ENCODE data around the gene ZSCAN30.

ZSCAN30 gene

DNA sequence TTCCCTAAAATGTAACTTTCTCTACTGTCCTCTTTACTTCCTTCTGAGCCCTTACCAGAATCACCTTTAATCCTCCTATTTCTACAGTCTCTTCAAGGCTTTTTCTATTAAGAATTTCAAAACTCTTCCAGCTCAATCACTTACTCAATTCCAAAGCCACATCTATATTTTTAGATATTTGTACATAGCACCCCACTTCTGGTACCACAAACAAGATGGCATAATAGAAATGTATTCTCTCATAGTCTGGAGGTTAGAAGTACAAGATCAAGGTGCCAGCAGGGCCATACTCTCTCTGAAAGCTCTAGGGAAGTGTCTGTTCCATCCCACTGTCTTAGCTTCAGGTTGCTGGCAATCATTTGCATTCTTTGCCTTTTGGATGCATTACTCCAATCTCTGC is 11.1 kb downstream of the ZSCAN30 start:
- no peak for DNase-seq (ENCODE audit: low spot score)

- no peak for DNase-seq (ENCODE audit: low spot score)
Observed at GRCh38 chr18:35278085-35278484, 11.9 kb downstream of the ZSCAN30 start.

- DNase-seq (ENCODE audit: low spot score), result no peak
Observed at GRCh38 chr18:35277633-35278032, 12.4 kb downstream of the ZSCAN30 start.

- no peak for DNase-seq (ENCODE audit: low spot score)
Observed at GRCh38 chr18:35276267-35276666, 13.8 kb downstream of the ZSCAN30 start.

- DNase-seq (ENCODE audit: low spot score), result no peak
Observed at GRCh38 chr18:35271656-35272055, 18.4 kb downstream of the ZSCAN30 start.

DNA sequence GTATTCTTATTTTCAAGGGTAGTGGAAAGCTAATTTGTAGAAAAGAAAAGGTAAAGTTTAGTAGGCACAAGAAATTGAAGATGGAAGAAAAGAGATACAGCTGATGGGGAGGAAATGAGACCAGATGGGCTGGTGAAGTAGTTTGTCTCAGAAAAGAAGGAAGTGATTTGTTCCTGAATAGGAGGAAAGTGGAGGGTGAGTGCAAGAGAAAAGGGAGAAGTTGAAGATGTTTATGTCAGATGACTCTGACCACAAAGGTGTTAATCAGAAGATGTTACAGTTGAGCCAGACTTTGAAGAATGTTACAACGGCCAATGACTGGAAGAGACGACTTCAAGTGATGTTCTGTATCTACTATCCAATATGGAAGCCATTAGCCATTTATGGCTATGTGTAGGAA is 21.2 kb downstream of the ZSCAN30 start:
- DNase-seq (ENCODE audit: low spot score), result no peak

- DNase-seq (ENCODE audit: low spot score), result peak; percentile 52
Observed at GRCh38 chr18:35267809-35268208, 22.2 kb downstream of the ZSCAN30 start.

GRCh38 chr18:35267161-35267651 is 22.8 kb downstream of the ZSCAN30 start:
- peak; percentile 95 for DNase-seq (ENCODE audit: low spot score)

GRCh38 chr18:35264409-35264808 is 25.6 kb downstream of the ZSCAN30 start:
- DNase-seq (ENCODE audit: low spot score), result no peak

- DNase-seq (ENCODE audit: low spot score), result no peak
Observed at GRCh38 chr18:35256947-35257346, 33.1 kb downstream of the ZSCAN30 start.

DNA sequence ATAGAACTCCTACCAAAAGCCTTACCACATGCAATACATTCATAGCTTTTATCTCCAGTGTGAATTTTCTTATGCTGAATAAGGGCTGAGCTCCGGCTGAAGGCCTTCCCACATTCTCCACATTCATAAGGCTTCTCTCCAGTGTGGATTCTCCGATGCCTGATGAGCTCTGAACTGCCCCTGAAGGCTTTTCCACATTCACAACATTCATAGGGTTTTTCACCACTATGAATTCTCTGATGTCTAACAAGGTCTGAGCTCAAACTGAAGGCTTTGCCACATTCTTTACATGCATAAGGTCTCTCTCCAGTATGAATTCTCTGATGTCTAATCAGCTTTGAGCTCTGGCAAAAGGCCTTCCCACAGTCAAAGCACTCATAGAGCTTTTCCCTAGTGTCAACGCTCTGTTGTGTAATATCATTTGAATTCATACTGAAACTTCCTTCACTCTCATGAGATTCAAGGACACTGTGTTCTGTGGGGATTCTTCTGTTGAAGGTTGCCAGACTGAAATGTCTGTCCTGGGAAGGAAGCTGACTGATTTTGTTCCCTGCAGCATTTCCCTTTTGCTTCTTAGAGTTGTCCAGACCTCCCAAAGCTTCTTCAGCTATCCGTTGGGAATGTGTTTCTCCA is 36.3 kb downstream of the ZSCAN30 start:
- DNase-seq (ENCODE audit: low spot score), result no peak

DNA sequence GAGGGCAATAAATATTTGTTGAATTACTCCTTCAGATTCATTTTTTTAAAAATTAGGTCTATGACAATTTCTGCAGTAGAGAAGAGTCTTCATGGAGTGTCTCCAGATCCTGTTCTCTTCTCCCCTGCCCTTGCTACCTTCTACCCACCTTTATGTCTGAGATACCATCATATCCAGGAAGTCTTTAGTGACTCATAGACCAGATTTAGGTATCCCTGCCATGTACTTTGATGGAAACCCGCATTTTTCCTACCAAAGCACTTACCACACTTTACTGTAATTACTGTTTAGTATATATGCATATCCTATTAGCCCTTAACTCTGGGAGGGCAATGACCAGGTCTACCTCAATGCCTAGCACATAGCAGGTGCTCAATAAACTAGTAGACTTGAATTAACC is 37.6 kb downstream of the ZSCAN30 start:
- DNase-seq (ENCODE audit: low spot score), result no peak

DNA sequence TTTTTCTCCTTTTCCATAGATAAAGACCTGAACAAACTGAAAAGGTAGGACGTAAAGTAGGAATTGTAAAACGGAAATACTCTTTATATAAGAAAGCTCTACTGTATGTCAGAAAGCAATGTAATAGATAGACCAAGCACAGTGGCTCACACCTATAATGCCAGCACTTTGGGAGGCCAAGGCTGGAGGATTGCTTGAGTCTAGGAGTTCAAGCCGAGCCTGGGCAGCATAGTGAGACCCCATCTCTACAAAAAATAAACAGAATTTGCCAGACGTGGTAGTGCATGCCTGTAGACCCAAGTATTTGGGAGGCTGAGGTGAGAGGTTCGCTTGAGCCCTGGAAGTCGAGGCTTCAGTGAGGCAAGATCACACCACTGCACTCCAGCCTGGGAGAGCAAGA is 41.6 kb downstream of the ZSCAN30 start:
- no peak for DNase-seq (ENCODE audit: low spot score)

- DNase-seq (ENCODE audit: low spot score), result no peak
Observed at GRCh38 chr18:35247412-35248249, 42.4 kb downstream of the ZSCAN30 start.

GRCh38 chr18:35246831-35247230 is 43.2 kb downstream of the ZSCAN30 start:
- DNase-seq (ENCODE audit: low spot score), result no peak

GRCh38 chr18:35245719-35246317 is 44.2 kb downstream of the ZSCAN30 start:
- no peak for DNase-seq (ENCODE audit: low spot score)

GRCh38 chr18:35244671-35245070 is 45.4 kb downstream of the ZSCAN30 start:
- DNase-seq (ENCODE audit: low spot score), result no peak

DNA sequence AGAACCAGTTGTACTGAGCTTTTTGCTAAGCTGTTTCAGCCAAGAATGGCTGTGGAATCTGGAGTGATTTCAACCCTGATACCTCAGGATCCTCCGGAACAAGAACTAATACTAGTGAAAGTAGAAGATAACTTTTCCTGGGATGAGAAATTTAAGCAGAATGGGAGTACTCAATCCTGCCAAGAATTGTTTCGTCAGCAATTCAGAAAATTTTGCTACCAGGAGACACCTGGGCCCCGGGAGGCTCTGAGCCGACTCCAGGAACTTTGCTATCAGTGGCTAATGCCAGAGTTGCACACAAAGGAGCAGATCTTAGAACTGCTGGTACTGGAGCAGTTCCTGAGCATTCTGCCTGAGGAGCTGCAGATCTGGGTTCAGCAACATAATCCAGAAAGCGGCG is 47.6 kb downstream of the ZSCAN30 start:
- no peak for DNase-seq (ENCODE audit: low spot score)

GRCh38 chr18:35241448-35241804 is 48.6 kb downstream of the ZSCAN30 start:
- no peak for DNase-seq (ENCODE audit: low spot score)

- DNase-seq (ENCODE audit: low spot score), result peak; percentile 100
Observed at GRCh38 chr18:35240664-35241447, 49.2 kb downstream of the ZSCAN30 start, which contains the start of gene ZNF397. Gene ZNF397 (plus strand): TSS chr18:35241034. CDS start chr18:35242471, 1,437 bp downstream.

GRCh38 chr18:35239314-35239713 is 50.7 kb downstream of the ZSCAN30 start:
- DNase-seq (ENCODE audit: low spot score), result no peak
